Glutamatergic neuron (in vitro differentiated cells): ENCODE results near the gene MARK4. TPM values are rescaled to one million over a fixed set of nuclear protein-coding genes. Genes with fewer than 3 reads are reported as not detected.

ENCODE experiments used
- DNase-seq: peaks from one replicate; pipeline ENCODE4 v3.0.0; 2022
- H3K27ac Mint-ChIP-seq: one replicate; pipeline ENCODE4 v1.8.0; 2020; ENCODE audit warnings: mild to moderate bottlenecking, mixed read lengths, inconsistent platforms; ENCODE audit not compliant: unreplicated experiment
- H3K27me3 Mint-ChIP-seq: one replicate; pipeline ENCODE4 v1.8.0; 2020; ENCODE audit warnings: mild to moderate bottlenecking, moderate library complexity, mixed read lengths, inconsistent platforms; ENCODE audit not compliant: unreplicated experiment
- H3K36me3 Mint-ChIP-seq: one replicate; pipeline ENCODE4 v1.8.0; 2020; ENCODE audit warnings: mild to moderate bottlenecking, mixed read lengths, inconsistent platforms; ENCODE audit not compliant: unreplicated experiment
- H3K4me1 Mint-ChIP-seq: one replicate; pipeline ENCODE4 v1.8.0; 2020; ENCODE audit warnings: mild to moderate bottlenecking, low read depth, mixed read lengths, inconsistent platforms; ENCODE audit not compliant: unreplicated experiment
- H3K4me3 Mint-ChIP-seq: one replicate; pipeline ENCODE4 v1.8.0; 2020; ENCODE audit warnings: mild to moderate bottlenecking, mixed read lengths, inconsistent platforms; ENCODE audit not compliant: unreplicated experiment
- H3K9me3 Mint-ChIP-seq: one replicate; pipeline ENCODE4 v1.8.0; 2020; ENCODE audit warnings: mild to moderate bottlenecking, moderate library complexity, mixed read lengths, inconsistent platforms; ENCODE audit not compliant: unreplicated experiment
- total RNA-seq: library from RNA; stranded (reverse); fragmentation: NEBNext Ultra II Directional; extraction: Animal tissue kit (Norgen Biotek cat#: 25700); gene quantifications from one replicate; pipeline ENCODE4 v1.2.1, GENCODE V29; 2021; ENCODE audit not compliant: unreplicated experiment
- TF ChIP-seq, protein P1 (sequence below): fragments of 200-600 bp; sonication (generic); IDR thresholded peaks from one replicate; pipeline ENCODE4 v1.5.0; 2021; ENCODE audit not compliant: partially characterized antibody, unreplicated experiment

Gene MARK4
- total RNA-seq, 1 donor from 2014 or later, result 110 TPM

DNA sequence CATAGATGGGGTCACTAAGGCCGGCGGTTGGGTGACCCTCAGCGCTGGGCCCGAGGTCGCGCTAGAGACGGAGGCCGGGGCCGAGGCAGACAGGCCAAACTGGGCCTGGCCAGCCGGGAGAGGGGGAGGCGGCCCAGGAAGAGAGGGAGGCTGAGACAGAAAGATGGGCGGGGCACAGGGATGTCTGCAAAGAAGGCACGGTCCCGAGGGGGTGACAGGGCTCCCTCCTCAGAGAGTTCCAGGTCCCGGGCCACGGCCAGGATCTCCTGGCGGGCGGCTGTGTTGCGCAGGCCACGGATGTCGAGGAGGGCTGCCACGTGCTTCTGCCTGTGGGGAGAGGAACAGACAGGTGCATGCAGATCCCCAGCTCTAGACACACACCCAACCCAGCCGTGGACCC lies 38.0 kb upstream of the MARK4 start:
- no peak for DNase-seq
- Mint-ChIP-seq H3K36me3 (no peaks in the 10 kb centered on the region), H3K9me3 (no peaks in the 10 kb centered on the region), H3K4me1 (peaks cover 1% of the 10 kb centered on the region), H3K4me3 (no peak overlapping the region), H3K27me3 (peaks cover 8% of the 10 kb centered on the region), H3K27ac (no peak overlapping the region)
- TF ChIP-seq, protein P1, sequence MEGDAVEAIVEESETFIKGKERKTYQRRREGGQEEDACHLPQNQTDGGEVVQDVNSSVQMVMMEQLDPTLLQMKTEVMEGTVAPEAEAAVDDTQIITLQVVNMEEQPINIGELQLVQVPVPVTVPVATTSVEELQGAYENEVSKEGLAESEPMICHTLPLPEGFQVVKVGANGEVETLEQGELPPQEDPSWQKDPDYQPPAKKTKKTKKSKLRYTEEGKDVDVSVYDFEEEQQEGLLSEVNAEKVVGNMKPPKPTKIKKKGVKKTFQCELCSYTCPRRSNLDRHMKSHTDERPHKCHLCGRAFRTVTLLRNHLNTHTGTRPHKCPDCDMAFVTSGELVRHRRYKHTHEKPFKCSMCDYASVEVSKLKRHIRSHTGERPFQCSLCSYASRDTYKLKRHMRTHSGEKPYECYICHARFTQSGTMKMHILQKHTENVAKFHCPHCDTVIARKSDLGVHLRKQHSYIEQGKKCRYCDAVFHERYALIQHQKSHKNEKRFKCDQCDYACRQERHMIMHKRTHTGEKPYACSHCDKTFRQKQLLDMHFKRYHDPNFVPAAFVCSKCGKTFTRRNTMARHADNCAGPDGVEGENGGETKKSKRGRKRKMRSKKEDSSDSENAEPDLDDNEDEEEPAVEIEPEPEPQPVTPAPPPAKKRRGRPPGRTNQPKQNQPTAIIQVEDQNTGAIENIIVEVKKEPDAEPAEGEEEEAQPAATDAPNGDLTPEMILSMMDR, result no peak

- peaks cover 13% of the 10 kb centered on the region for H3K27me3 Mint-ChIP-seq
- peak overlapping the region; percentile 79 for H3K4me3 Mint-ChIP-seq
- H3K36me3 Mint-ChIP-seq, result no peaks in the 10 kb centered on the region
- peaks cover 1% of the 10 kb centered on the region for H3K4me1 Mint-ChIP-seq
- H3K27ac Mint-ChIP-seq, result no peak overlapping the region
- DNase-seq, result peak; percentile 37
- no peaks in the 10 kb centered on the region for H3K9me3 Mint-ChIP-seq
- TF ChIP-seq, protein P1, result no peak
Measured at GRCh38 chr19:45215391-45216191, 35.5 kb upstream of the MARK4 start.

DNA sequence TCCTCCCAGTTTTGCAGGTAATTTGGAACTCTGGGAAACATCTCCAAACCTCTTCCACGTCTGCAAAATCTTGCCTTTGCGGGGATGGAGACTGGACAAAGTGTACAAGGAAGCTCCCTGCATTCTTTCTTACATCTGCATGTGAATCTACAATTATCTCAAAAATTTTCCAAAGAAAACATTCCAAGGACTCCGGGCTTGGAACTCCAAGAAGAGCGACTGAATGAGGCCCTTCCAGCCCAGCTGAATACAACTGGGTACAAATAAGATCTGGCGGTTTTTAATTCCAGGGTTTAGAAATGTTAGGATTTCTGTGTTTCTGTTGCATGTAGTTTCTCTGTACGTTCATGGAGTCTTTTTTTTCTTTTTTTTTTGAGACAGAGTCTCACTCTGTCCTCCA lies 34.4 kb upstream of the MARK4 start:
- TF ChIP-seq, protein P1, result no peak
- H3K4me1 Mint-ChIP-seq, result peaks cover 1% of the 10 kb centered on the region
- no peak for DNase-seq
- H3K27ac Mint-ChIP-seq, result no peak overlapping the region
- no peak overlapping the region for H3K4me3 Mint-ChIP-seq
- no peaks in the 10 kb centered on the region for H3K36me3 Mint-ChIP-seq
- H3K9me3 Mint-ChIP-seq, result no peaks in the 10 kb centered on the region
- peaks cover 15% of the 10 kb centered on the region for H3K27me3 Mint-ChIP-seq

DNA sequence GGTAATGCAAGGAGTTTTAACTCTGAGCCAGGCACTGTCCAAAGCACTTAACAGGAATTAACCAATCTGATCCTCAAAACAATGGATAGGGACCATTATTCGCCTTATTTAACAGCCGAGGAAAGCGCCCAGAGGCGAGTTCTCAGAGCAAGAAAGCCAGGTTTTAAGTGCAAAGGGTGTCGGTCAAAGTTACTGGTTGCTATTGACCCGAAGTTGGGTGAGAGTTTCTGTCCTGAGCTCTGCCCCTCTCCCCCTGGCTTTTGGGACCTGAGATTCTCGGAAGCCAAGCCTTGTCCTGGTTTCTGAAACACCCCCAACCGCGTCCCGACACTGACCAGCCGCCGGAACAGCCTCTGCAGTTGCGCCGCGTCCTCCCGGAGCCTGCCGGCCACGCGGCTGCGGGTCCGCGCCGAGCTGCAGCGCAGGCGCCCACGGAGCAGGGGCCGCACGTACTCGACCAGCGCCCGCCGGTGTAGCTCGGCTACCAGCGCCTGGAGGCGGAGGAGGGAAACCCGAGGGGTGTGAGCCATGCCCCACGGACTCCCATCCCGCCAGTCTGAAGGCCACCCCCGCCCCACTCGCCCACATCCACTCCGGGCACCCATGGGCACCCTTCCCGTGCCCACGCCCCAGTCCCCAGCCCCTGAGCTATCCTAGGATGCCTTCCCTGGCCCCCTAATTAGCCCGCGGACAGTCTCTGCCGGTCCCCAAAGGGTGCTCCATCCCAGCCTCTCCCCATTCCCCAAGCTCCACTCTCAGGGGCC lies 33.7 kb upstream of the MARK4 start:
- no peak overlapping the region for H3K27ac Mint-ChIP-seq
- H3K4me3 Mint-ChIP-seq, result no peak overlapping the region
- H3K36me3 Mint-ChIP-seq, result no peaks in the 10 kb centered on the region
- TF ChIP-seq, protein P1, result no peak
- no peaks in the 10 kb centered on the region for H3K9me3 Mint-ChIP-seq
- H3K4me1 Mint-ChIP-seq, result peaks cover 1% of the 10 kb centered on the region
- peaks cover 15% of the 10 kb centered on the region for H3K27me3 Mint-ChIP-seq
- no peak for DNase-seq

DNA sequence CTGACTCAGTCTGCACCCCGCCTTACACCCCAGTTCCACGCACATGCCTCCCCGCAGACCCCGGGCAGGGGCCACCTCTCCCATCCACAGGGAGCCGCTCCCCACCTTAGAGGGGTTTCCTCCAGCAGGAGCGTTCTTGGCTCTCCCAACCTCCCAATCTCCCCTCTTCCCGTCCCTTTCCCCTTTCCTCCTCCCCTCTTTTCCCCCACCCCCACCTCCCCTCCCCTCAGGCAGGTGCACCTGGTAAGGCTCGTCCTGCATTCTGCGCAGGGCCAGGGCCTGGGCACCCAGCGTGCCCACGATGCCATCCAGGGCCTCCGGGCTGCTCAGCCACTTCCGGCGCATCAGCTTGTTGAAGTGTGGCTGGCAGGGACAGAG lies 33.1 kb upstream of the MARK4 start:
- no peak for DNase-seq
- TF ChIP-seq, protein P1, result no peak
- H3K36me3 Mint-ChIP-seq, result no peaks in the 10 kb centered on the region
- no peak overlapping the region for H3K27ac Mint-ChIP-seq
- no peaks in the 10 kb centered on the region for H3K9me3 Mint-ChIP-seq
- H3K4me3 Mint-ChIP-seq, result no peak overlapping the region
- H3K27me3 Mint-ChIP-seq, result peaks cover 15% of the 10 kb centered on the region
- peaks cover 1% of the 10 kb centered on the region for H3K4me1 Mint-ChIP-seq
